HEK293 (cell line): ENCODE measurements around the gene KIF12.

Experiments
- CTCF ChIA-PET: fragments of 350-600 bp; formaldehyde crosslinking; extraction: SDS; loops from one replicate; lab custom pipeline; 2021; ENCODE audit warnings: antibody characterized with exemption; lab: Yijun Ruan, JAX
- POLR2A ChIA-PET: fragments of 300-600 bp; formaldehyde crosslinking; extraction: SDS; loops from one replicate; lab custom pipeline; 2020; ENCODE audit warnings: antibody characterized with exemption, inconsistent platforms; lab: Yijun Ruan, JAX
- H3K27ac ChIP-seq: fragments of 200-500 bp; sonication (Bioruptor generic); 2 replicates; pipeline ENCODE4 v1.5.1; 2014; ENCODE audit warnings: low read depth, low read length, control low read depth, inconsistent platforms; ENCODE audit errors: extremely low read depth
- H3K36me3 ChIP-seq, 2 experiments: fragments of 200-500 bp in 1 of 2; sonication (Bioruptor generic) in 1 of 2; 1 replicate in 1 of 2; 2 replicates in 1 of 2; pipeline ENCODE4 v1.5.1; 2014 to 2017; ENCODE audit warnings: inconsistent platforms in 2 of 2, low read length in 2 of 2; ENCODE audit not compliant: control insufficient read depth in 2 of 2, insufficient read depth in 1 of 2
- H3K4me1 ChIP-seq: fragments of 200-500 bp; sonication (Bioruptor generic); 2 replicates; pipeline ENCODE4 v1.5.1; 2014; ENCODE audit warnings: mild to moderate bottlenecking, low read length, inconsistent platforms; ENCODE audit not compliant: control insufficient read depth, insufficient read depth
- H3K4me3 ChIP-seq: 2 replicates; pipeline ENCODE4 v1.5.1; 2011; ENCODE audit warnings: low read depth, mild to moderate bottlenecking, control low read depth, low read length, moderate library complexity
- H3K9me3 ChIP-seq: fragments of 200-500 bp; sonication (Bioruptor generic); 2 replicates; pipeline ENCODE4 v1.5.1; 2014; ENCODE audit warnings: low read depth, low read length, inconsistent platforms; ENCODE audit not compliant: control insufficient read depth, insufficient read depth
- EGR2 ChIP-seq: fragments of 450-650 bp; formaldehyde crosslinking; IDR thresholded peaks from 2 replicates; pipeline ENCODE4 v1.5.1; 2016; ENCODE audit warnings: low read depth, missing biosample characterization, missing genetic modification characterization
- KLF9 ChIP-seq: fragments of 450-650 bp; formaldehyde crosslinking; IDR thresholded peaks from 2 replicates; pipeline ENCODE4 v1.5.1; 2016; ENCODE audit warnings: missing biosample characterization, missing genetic modification characterization, low read depth
- ZFHX2 ChIP-seq: fragments of 450-650 bp; formaldehyde crosslinking; conservative IDR thresholded peaks from 2 replicates; pipeline ENCODE4 v1.5.1; 2016; ENCODE audit warnings: missing biosample characterization, missing genetic modification characterization
- ZNF16 ChIP-seq: fragments of 450-650 bp; formaldehyde crosslinking; IDR thresholded peaks from 2 replicates; pipeline ENCODE4 v1.5.1; 2016; ENCODE audit warnings: low read depth, missing biosample characterization, missing genetic modification characterization
- ZNF175 ChIP-seq: fragments of 450-650 bp; formaldehyde crosslinking; IDR thresholded peaks from 2 replicates; pipeline ENCODE4 v1.5.1; 2016; ENCODE audit warnings: missing biosample characterization, missing genetic modification characterization
- ZNF221 ChIP-seq: fragments of 450-650 bp; formaldehyde crosslinking; IDR thresholded peaks from 2 replicates; pipeline ENCODE4 v1.5.1; 2017; ENCODE audit warnings: missing biosample characterization, missing genetic modification characterization, borderline replicate concordance
- ZNF311 ChIP-seq: fragments of 450-650 bp; formaldehyde crosslinking; IDR thresholded peaks from 2 replicates; pipeline ENCODE4 v1.5.1; 2017; ENCODE audit warnings: missing biosample characterization, missing genetic modification characterization, borderline replicate concordance
- ZNF37A ChIP-seq: fragments of 450-650 bp; IDR thresholded peaks from 2 replicates; pipeline ENCODE4 v1.5.1; 2018; ENCODE audit warnings: missing biosample characterization, missing genetic modification characterization
- ZNF426 ChIP-seq: fragments of 450-650 bp; formaldehyde crosslinking; IDR thresholded peaks from 2 replicates; pipeline ENCODE4 v1.5.1; 2017; ENCODE audit warnings: missing biosample characterization, missing genetic modification characterization, mild to moderate bottlenecking, inconsistent platforms, moderate library complexity
- ZNF623 ChIP-seq: fragments of 450-650 bp; formaldehyde crosslinking; IDR thresholded peaks from 2 replicates; pipeline ENCODE4 v1.5.1; 2016; ENCODE audit warnings: missing biosample characterization, missing genetic modification characterization
- ZNF626 ChIP-seq: fragments of 450-650 bp; sonication (Bioruptor Pico); formaldehyde crosslinking; IDR thresholded peaks from 2 replicates; pipeline ENCODE4 v1.5.1; 2018; ENCODE audit warnings: missing biosample characterization, missing genetic modification characterization, inconsistent platforms
- ZNF747 ChIP-seq: fragments of 450-650 bp; formaldehyde crosslinking; IDR thresholded peaks from 2 replicates; pipeline ENCODE4 v1.5.1; 2016; ENCODE audit warnings: missing biosample characterization, missing genetic modification characterization
- ZNF843 ChIP-seq: fragments of 450-650 bp; formaldehyde crosslinking; IDR thresholded peaks from 2 replicates; pipeline ENCODE4 v1.5.1; 2016; ENCODE audit warnings: missing biosample characterization, missing genetic modification characterization
- ZSCAN23 ChIP-seq: fragments of 450-650 bp; formaldehyde crosslinking; IDR thresholded peaks from 2 replicates; pipeline ENCODE4 v1.5.1; 2016; ENCODE audit warnings: missing biosample characterization, missing genetic modification characterization
- TF ChIP-seq, protein P1 (sequence below): fragments of 450-650 bp; formaldehyde crosslinking; IDR thresholded peaks from 2 replicates; pipeline ENCODE4 v1.5.1; 2017; ENCODE audit warnings: missing biosample characterization, missing genetic modification characterization
- TF ChIP-seq, protein P2 (sequence below): fragments of 450-650 bp; formaldehyde crosslinking; IDR thresholded peaks from 2 replicates; pipeline ENCODE4 v1.5.1; 2017; ENCODE audit warnings: missing biosample characterization, missing genetic modification characterization
- TF ChIP-seq, protein P3 (sequence below): fragments of 450-650 bp; formaldehyde crosslinking; IDR thresholded peaks from 2 replicates; pipeline ENCODE4 v1.5.1; 2016; ENCODE audit warnings: missing biosample characterization, missing genetic modification characterization
- TF ChIP-seq, protein P4 (sequence below): fragments of 450-650 bp; formaldehyde crosslinking; IDR thresholded peaks from 2 replicates; pipeline ENCODE4 v1.5.1; 2016; ENCODE audit warnings: missing biosample characterization, missing genetic modification characterization
- TF ChIP-seq, protein P5 (sequence below): fragments of 450-650 bp; formaldehyde crosslinking; conservative IDR thresholded peaks from 2 replicates; pipeline ENCODE4 v1.5.1; 2016; ENCODE audit warnings: low read depth, missing biosample characterization, missing genetic modification characterization

Gene KIF12

DNA sequence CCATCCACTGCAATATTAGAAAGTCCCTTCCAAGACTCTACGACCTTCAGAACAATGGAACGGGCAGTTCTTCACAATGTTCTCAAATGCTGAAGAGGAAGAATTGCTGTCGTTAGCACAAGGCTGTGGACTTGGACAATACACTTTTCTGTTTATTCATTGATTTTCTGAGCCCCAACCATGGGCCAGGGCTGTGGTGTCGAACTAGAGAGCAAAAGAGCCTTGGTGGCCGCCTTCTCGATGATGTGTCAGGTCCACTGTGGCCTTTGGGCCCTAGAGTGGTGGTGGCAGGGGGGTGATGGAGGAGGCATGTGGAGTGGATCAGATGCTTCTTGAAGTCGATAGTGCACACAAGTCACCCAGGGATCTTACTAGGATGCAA, 18.5 kb upstream of the KIF12 start (continued):
- TF ChIP-seq ZSCAN23 (no peak), ZNF16 (tag by site-specific recombination) (no peak), KLF9 (tag by site-specific recombination) (no peak), ZFHX2 (tag by site-specific recombination) (no peak), ZNF221 (no peak), ZNF843 (no peak), ZNF175 (tag by site-specific recombination) (no peak)
- TF ChIP-seq, protein P1, sequence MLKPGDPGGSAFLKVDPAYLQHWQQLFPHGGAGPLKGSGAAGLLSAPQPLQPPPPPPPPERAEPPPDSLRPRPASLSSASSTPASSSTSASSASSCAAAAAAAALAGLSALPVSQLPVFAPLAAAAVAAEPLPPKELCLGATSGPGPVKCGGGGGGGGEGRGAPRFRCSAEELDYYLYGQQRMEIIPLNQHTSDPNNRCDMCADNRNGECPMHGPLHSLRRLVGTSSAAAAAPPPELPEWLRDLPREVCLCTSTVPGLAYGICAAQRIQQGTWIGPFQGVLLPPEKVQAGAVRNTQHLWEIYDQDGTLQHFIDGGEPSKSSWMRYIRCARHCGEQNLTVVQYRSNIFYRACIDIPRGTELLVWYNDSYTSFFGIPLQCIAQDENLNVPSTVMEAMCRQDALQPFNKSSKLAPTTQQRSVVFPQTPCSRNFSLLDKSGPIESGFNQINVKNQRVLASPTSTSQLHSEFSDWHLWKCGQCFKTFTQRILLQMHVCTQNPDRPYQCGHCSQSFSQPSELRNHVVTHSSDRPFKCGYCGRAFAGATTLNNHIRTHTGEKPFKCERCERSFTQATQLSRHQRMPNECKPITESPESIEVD (tag by site-specific recombination) = no peak
- TF ChIP-seq, protein P2, sequence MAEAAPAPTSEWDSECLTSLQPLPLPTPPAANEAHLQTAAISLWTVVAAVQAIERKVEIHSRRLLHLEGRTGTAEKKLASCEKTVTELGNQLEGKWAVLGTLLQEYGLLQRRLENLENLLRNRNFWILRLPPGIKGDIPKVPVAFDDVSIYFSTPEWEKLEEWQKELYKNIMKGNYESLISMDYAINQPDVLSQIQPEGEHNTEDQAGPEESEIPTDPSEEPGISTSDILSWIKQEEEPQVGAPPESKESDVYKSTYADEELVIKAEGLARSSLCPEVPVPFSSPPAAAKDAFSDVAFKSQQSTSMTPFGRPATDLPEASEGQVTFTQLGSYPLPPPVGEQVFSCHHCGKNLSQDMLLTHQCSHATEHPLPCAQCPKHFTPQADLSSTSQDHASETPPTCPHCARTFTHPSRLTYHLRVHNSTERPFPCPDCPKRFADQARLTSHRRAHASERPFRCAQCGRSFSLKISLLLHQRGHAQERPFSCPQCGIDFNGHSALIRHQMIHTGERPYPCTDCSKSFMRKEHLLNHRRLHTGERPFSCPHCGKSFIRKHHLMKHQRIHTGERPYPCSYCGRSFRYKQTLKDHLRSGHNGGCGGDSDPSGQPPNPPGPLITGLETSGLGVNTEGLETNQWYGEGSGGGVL (tag by site-specific recombination) = no peak

DNA sequence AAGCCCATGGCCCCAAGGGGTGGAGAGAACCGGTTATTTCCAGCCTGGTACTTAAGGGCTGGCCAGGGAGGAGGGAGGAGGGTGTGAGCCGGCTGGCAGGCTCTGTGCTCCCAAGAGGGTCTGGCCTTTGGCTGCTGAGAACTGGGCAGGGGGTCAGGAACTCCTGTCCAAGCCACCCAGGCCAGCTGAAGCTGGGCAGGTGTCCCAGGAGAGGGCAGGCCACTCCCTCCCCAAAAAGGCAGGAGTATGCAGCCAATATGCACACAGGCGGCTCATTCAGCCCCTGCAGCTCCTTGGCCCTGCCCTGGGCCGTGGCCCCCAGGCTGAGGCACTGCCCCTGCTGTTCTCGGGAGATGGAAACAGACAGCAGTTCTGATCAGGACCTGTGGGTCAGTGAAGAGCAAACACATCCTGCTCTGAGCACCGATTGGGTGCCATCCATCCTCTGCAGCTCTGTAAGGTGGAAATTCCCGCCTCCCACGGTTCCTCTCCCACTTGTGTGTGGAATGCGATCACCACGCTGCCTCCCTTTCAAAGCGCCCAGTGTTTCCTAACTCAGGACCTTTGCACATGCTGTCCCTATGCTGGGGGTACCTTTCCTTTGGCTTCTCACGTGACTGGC, 17.1 kb upstream of the KIF12 start:
- no peaks in the 10 kb centered on the region for H3K36me3 ChIP-seq
- TF ChIP-seq ZFHX2 (tag by site-specific recombination) (peak; percentile 48; the same call in 1 of the 2 replicates), ZNF311 (tag by site-specific recombination) (no peak), ZNF426 (tag by site-specific recombination) (no peak), ZNF626 (tag by site-specific recombination) (no peak), ZNF37A (tag by site-specific recombination) (no peak), EGR2 (tag by site-specific recombination) (0 out of 2 replicates have a peak, but pooled peaks have one; percentile 31), ZNF747 (no peak), ZNF623 (tag by site-specific recombination) (peak; percentile 67)
- TF ChIP-seq, protein P3, sequence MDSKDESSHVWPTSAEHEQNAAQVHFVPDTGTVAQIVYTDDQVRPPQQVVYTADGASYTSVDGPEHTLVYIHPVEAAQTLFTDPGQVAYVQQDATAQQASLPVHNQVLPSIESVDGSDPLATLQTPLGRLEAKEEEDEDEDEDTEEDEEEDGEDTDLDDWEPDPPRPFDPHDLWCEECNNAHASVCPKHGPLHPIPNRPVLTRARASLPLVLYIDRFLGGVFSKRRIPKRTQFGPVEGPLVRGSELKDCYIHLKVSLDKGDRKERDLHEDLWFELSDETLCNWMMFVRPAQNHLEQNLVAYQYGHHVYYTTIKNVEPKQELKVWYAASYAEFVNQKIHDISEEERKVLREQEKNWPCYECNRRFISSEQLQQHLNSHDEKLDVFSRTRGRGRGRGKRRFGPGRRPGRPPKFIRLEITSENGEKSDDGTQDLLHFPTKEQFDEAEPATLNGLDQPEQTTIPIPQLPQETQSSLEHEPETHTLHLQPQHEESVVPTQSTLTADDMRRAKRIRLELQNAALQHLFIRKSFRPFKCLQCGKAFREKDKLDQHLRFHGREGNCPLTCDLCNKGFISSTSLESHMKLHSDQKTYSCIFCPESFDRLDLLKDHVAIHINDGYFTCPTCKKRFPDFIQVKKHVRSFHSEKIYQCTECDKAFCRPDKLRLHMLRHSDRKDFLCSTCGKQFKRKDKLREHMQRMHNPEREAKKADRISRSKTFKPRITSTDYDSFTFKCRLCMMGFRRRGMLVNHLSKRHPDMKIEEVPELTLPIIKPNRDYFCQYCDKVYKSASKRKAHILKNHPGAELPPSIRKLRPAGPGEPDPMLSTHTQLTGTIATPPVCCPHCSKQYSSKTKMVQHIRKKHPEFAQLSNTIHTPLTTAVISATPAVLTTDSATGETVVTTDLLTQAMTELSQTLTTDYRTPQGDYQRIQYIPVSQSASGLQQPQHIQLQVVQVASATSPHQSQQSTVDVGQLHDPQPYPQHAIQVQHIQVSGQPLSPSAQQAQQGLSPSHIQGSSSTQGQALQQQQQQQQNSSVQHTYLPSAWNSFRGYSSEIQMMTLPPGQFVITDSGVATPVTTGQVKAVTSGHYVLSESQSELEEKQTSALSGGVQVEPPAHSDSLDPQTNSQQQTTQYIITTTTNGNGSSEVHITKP (tag by site-specific recombination) = no peak
- TF ChIP-seq, protein P4, sequence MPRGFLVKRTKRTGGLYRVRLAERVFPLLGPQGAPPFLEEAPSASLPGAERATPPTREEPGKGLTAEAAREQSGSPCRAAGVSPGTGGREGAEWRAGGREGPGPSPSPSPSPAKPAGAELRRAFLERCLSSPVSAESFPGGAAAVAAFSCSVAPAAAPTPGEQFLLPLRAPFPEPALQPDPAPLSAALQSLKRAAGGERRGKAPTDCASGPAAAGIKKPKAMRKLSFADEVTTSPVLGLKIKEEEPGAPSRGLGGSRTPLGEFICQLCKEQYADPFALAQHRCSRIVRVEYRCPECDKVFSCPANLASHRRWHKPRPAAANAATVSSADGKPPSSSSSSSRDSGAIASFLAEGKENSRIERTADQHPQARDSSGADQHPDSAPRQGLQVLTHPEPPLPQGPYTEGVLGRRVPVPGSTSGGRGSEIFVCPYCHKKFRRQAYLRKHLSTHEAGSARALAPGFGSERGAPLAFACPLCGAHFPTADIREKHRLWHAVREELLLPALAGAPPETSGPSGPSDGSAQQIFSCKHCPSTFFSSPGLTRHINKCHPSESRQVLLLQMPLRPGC (tag by site-specific recombination) = no peak
- TF ChIP-seq, protein P5, sequence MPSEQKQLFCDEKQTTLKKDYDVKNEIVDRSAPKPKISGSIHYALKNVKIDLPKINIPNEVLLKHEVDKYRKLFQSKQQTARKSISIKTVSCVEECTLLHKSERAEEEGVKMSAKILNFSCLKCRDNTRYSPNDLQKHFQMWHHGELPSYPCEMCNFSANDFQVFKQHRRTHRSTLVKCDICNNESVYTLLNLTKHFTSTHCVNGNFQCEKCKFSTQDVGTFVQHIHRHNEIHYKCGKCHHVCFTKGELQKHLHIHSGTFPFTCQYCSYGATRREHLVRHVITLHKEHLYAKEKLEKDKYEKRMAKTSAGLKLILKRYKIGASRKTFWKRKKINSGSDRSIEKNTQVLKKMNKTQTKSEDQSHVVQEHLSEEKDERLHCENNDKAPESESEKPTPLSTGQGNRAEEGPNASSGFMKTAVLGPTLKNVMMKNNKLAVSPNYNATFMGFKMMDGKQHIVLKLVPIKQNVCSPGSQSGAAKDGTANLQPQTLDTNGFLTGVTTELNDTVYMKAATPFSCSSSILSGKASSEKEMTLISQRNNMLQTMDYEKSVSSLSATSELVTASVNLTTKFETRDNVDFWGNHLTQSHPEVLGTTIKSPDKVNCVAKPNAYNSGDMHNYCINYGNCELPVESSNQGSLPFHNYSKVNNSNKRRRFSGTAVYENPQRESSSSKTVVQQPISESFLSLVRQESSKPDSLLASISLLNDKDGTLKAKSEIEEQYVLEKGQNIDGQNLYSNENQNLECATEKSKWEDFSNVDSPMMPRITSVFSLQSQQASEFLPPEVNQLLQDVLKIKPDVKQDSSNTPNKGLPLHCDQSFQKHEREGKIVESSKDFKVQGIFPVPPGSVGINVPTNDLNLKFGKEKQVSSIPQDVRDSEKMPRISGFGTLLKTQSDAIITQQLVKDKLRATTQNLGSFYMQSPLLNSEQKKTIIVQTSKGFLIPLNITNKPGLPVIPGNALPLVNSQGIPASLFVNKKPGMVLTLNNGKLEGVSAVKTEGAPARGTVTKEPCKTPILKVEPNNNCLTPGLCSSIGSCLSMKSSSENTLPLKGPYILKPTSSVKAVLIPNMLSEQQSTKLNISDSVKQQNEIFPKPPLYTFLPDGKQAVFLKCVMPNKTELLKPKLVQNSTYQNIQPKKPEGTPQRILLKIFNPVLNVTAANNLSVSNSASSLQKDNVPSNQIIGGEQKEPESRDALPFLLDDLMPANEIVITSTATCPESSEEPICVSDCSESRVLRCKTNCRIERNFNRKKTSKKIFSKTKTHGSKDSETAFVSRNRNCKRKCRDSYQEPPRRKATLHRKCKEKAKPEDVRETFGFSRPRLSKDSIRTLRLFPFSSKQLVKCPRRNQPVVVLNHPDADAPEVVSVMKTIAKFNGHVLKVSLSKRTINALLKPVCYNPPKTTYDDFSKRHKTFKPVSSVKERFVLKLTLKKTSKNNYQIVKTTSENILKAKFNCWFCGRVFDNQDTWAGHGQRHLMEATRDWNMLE = no peak
- TF ChIP-seq, all 188 proteins: peak for 3
- Histone ChIP-seq H3K4me1 (no peaks in the 10 kb centered on the region), H3K9me3 (no peaks in the 10 kb centered on the region), H3K4me3 (no peak overlapping the region), H3K27ac (no peak overlapping the region)
- ChIA-PET CTCF (interaction anchor here (1.0 to 4.2 kb wide), 4 partner anchors 8 to 175 kb away, joined by 3 to 34 read pairs (median 14); no protein-coding TSS in a partner anchor), POLR2A (interaction anchor here (0.5 kb wide), 1 partner anchor 81 kb away, joined by 3 read pairs; no protein-coding TSS in a partner anchor)
